RPMI8226 (cell line): ENCODE data around the gene CDCP2.

Experiments
- DNase-seq: peaks from one replicate; pipeline ENCODE4 v3.0.0-alpha.2; 2015

The CDCP2 gene

GRCh38 chr1:54152696-54153095, at the start of gene CDCP2:
TSS of gene CDCP2 (minus strand) at chr1:54153000. CDS start at chr1:54152922, 78 bp downstream.
- no peak for DNase-seq

- no peak for DNase-seq
Measured at GRCh38 chr1:54200519-54200997, 47.8 kb upstream of the CDCP2 start.

GRCh38 chr1:54199765-54200518, 47.1 kb upstream of the CDCP2 start, which contains the start of the genes CYB5RL and MRPL37:
TSS of gene CYB5RL (minus strand) at chr1:54200030. CDS start at chr1:54195616, 4,414 bp downstream.
TSS of gene MRPL37 (plus strand) at chr1:54200167. CDS start at chr1:54200244, 77 bp downstream.
- peak; percentile 99 for DNase-seq

- DNase-seq = peak; percentile 44
Measured at GRCh38 chr1:54199151-54199764, 46.5 kb upstream of the CDCP2 start.

- DNase-seq = no peak
Measured at GRCh38 chr1:54193453-54193852, 40.7 kb upstream of the CDCP2 start.

- DNase-seq = no peak
Measured at GRCh38 chr1:54191525-54191924, 38.7 kb upstream of the CDCP2 start.

- DNase-seq = no peak
Measured at GRCh38 chr1:54190526-54190925, 37.7 kb upstream of the CDCP2 start.

- DNase-seq = no peak
Measured at GRCh38 chr1:54188291-54188690, 35.5 kb upstream of the CDCP2 start.

GRCh38 chr1:54186056-54186455, 33.3 kb upstream of the CDCP2 start:
- no peak for DNase-seq

GRCh38 chr1:54180701-54181360, 28.0 kb upstream of the CDCP2 start:
- DNase-seq = no peak

GRCh38 chr1:54178296-54179070, 25.7 kb upstream of the CDCP2 start:
- no peak for DNase-seq

GRCh38 chr1:54177726-54178125, 24.9 kb upstream of the CDCP2 start:
- DNase-seq = no peak

GRCh38 chr1:54176621-54177327, 24.0 kb upstream of the CDCP2 start:
- no peak for DNase-seq

- no peak for DNase-seq
Measured at GRCh38 chr1:54174106-54174505, 21.3 kb upstream of the CDCP2 start.

GRCh38 chr1:54173681-54174080, 20.9 kb upstream of the CDCP2 start:
- no peak for DNase-seq

GRCh38 chr1:54172614-54173599, 20.1 kb upstream of the CDCP2 start:
- DNase-seq = no peak

- no peak for DNase-seq
Measured at GRCh38 chr1:54171606-54172005, 18.8 kb upstream of the CDCP2 start.

GRCh38 chr1:54171016-54171415, 18.2 kb upstream of the CDCP2 start:
- DNase-seq = no peak

- DNase-seq = no peak
Measured at GRCh38 chr1:54169068-54169467, 16.3 kb upstream of the CDCP2 start.

GRCh38 chr1:54168206-54168965, 15.6 kb upstream of the CDCP2 start:
- no peak for DNase-seq
